Nephron progenitor cell (in vitro differentiated cells): ENCODE results near the gene ASTN2.

ENCODE experiments used
- DNase-seq: peaks from one replicate; pipeline ENCODE4 v3.0.0; 2021
- H3K27ac Mint-ChIP-seq: 2 replicates; pipeline ENCODE4 v1.8.0; 2021; ENCODE audit warnings: mild to moderate bottlenecking, moderate library complexity, mixed read lengths
- H3K27me3 Mint-ChIP-seq: 2 replicates; pipeline ENCODE4 v1.8.0; 2021; ENCODE audit warnings: mild to moderate bottlenecking, low read depth, mixed read lengths; ENCODE audit not compliant: poor library complexity
- H3K36me3 Mint-ChIP-seq: 2 replicates; pipeline ENCODE4 v1.8.0; 2021; ENCODE audit warnings: low read depth, mixed read lengths
- H3K4me1 Mint-ChIP-seq: 2 replicates; pipeline ENCODE4 v1.8.0; 2021; ENCODE audit warnings: mixed read lengths
- H3K4me3 Mint-ChIP-seq: 2 replicates; pipeline ENCODE4 v1.8.0; 2021; ENCODE audit warnings: mild to moderate bottlenecking, moderate library complexity, mixed read lengths
- H3K9me3 Mint-ChIP-seq: 2 replicates; pipeline ENCODE4 v1.8.0; 2021; ENCODE audit warnings: mild to moderate bottlenecking, moderate library complexity, mixed read lengths
- CTCF ChIP-seq: fragments of 200-600 bp; sonication (generic); IDR thresholded peaks from 2 replicates; pipeline ENCODE4 v1.5.0; 2021; ENCODE audit warnings: antibody characterized with exemption

The ASTN2 gene

DNA sequence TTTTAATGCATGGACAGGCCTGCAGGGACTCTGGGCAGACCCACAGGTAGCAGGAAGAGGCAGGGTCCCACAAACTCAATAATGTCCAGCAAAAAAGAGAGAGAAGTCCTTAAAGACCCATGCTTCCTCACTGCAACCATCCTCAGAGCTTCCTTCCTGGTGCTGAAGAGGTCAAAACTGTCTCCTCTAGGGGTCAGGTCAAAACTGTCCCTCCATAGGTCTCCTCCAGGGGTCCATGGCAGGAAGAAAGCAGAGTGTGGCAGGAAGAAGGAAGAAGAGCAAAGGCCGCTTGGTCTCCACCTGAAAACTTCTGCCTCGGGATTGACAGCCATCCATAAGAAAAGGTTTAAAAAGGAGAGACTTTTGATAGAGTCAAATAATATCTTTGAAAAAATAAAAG is 989.6 kb downstream of the ASTN2 start:
- no peak for DNase-seq
- Mint-ChIP-seq H3K9me3 (no peaks in the 10 kb centered on the region), H3K27ac (no peak overlapping the region), H3K27me3 (no peaks in the 10 kb centered on the region), H3K4me1 (no peaks in the 10 kb centered on the region), H3K36me3 (peaks cover 17% of the 10 kb centered on the region), H3K4me3 (no peak overlapping the region)
- TF ChIP-seq CTCF, result no peak

- Mint-ChIP-seq H3K9me3 (no peaks in the 10 kb centered on the region), H3K27ac (no peak overlapping the region), H3K4me3 (no peak overlapping the region), H3K27me3 (no peaks in the 10 kb centered on the region), H3K4me1 (peaks cover 18% of the 10 kb centered on the region), H3K36me3 (peaks cover 16% of the 10 kb centered on the region)
- no peak for DNase-seq
- TF ChIP-seq CTCF, result no peak
These were observed 991.7 kb downstream of the ASTN2 start for GRCh38 chr9:116423149-116423548.

- TF ChIP-seq CTCF, result no peak
- no peak for DNase-seq
- Mint-ChIP-seq H3K4me1 (peaks cover 26% of the 10 kb centered on the region), H3K36me3 (peaks cover 16% of the 10 kb centered on the region), H3K27me3 (no peaks in the 10 kb centered on the region), H3K27ac (no peak overlapping the region), H3K4me3 (no peak overlapping the region), H3K9me3 (no peaks in the 10 kb centered on the region)
These were observed 992.5 kb downstream of the ASTN2 start for GRCh38 chr9:116422119-116422979.

GRCh38 chr9:116420993-116421538 is 993.8 kb downstream of the ASTN2 start:
- Mint-ChIP-seq H3K27ac (no peak overlapping the region), H3K27me3 (no peaks in the 10 kb centered on the region), H3K36me3 (peaks cover 10% of the 10 kb centered on the region), H3K4me1 (peaks cover 37% of the 10 kb centered on the region), H3K4me3 (no peak overlapping the region), H3K9me3 (no peaks in the 10 kb centered on the region)
- no peak for TF ChIP-seq CTCF
- DNase-seq, result no peak

- no peaks in the 10 kb centered on the region for H3K9me3 Mint-ChIP-seq
- H3K4me1 Mint-ChIP-seq, result peaks cover 40% of the 10 kb centered on the region
- no peak for DNase-seq
- H3K27ac Mint-ChIP-seq, result peak overlapping the region; percentile 25
- no peak overlapping the region for H3K4me3 Mint-ChIP-seq
- TF ChIP-seq CTCF, result no peak
- no peaks in the 10 kb centered on the region for H3K27me3 Mint-ChIP-seq
- peaks cover 4% of the 10 kb centered on the region for H3K36me3 Mint-ChIP-seq
These were observed 995.7 kb downstream of the ASTN2 start for GRCh38 chr9:116419181-116419580.

DNA sequence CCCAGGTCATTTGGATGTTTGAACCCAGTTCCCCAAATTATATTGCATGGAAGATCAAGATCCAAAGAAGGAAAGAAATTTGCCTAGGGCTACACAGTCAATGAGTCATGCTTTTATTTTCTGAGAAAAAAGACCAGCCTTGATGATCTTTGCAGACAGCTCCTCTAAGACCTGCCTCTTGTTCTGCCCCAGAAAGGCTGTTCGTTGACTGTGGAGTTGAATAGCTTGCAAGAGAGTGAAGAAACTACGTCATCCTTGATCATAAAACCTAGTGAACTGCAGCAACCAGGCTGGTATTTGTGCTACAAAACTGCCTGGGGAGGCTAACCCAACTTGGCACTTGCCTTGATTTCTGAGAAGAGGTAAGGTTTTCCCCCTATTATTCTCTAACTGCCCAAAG is 997.4 kb downstream of the ASTN2 start:
- DNase-seq, result no peak
- peak overlapping the region; percentile 17 for H3K27ac Mint-ChIP-seq
- peaks cover 43% of the 10 kb centered on the region for H3K4me1 Mint-ChIP-seq
- no peaks in the 10 kb centered on the region for H3K9me3 Mint-ChIP-seq
- H3K36me3 Mint-ChIP-seq, result peaks cover 4% of the 10 kb centered on the region
- H3K27me3 Mint-ChIP-seq, result no peaks in the 10 kb centered on the region
- no peak overlapping the region for H3K4me3 Mint-ChIP-seq
- TF ChIP-seq CTCF, result no peak
